IMR-90 (cell line): ENCODE data around the gene RAC2. TPM values are rescaled to one million over a fixed set of nuclear protein-coding genes. Genes with fewer than 3 reads are reported as not detected.

Experiments used
- ATAC-seq: fragments of 200-7000 bp; cut with Tn5 transposase; 2 replicates; pipeline ENCODE4 v1.9.1; 2020; ENCODE audit warnings: low read depth, mild to moderate bottlenecking, moderate library complexity
- BruUV-seq: library from RNA; stranded (reverse); fragments of 400-500 nt; replicated peaks from 2 replicates; lab custom pipeline; 2021; lab: Mats Ljungman, UMichigan
- CTCF ChIA-PET: fragments of 300-600 bp; formaldehyde crosslinking; extraction: SDS; loops from one replicate; lab custom pipeline; 2021; ENCODE audit warnings: antibody characterized with exemption; lab: Yijun Ruan, JAX
- POLR2A ChIA-PET: fragments of 300-600 bp; sonication (Branson Sonifier 250); formaldehyde crosslinking; loops from one replicate; lab custom pipeline; 2022; ENCODE audit warnings: antibody characterized with exemption; ENCODE audit not compliant: unreplicated experiment; lab: Charles Lee
- DNase-seq: peaks from one replicate; pipeline ENCODE4 v3.0.0; 2013
- H2AFZ ChIP-seq: replicated peaks from 2 replicates; pipeline ENCODE3; 2013; ENCODE audit warnings: low read length, mild to moderate bottlenecking; ENCODE audit not compliant: poor library complexity
- H2AK5ac ChIP-seq: 2 replicates; pipeline ENCODE4 v1.6.1; 2013; ENCODE audit warnings: low read depth, low read length, inconsistent platforms
- H2AK9ac ChIP-seq: replicated peaks from 2 replicates; pipeline ENCODE3; 2013; ENCODE audit warnings: mild to moderate bottlenecking, low read depth, low read length, moderate library complexity; ENCODE audit not compliant: poor library complexity
- H2BK120ac ChIP-seq: 2 replicates; pipeline ENCODE4 v1.6.1; 2013; ENCODE audit warnings: low read depth, low read length, inconsistent platforms
- H2BK15ac ChIP-seq: 3 replicates; pipeline ENCODE4 v1.6.1; 2013; ENCODE audit warnings: low read depth, low read length, inconsistent platforms
- H2BK20ac ChIP-seq: 2 replicates; pipeline ENCODE4 v1.6.1; 2013; ENCODE audit warnings: low read depth, mild to moderate bottlenecking, inconsistent platforms, low read length, moderate library complexity
- H2BK5ac ChIP-seq: 2 replicates; pipeline ENCODE4 v1.6.1; 2013; ENCODE audit warnings: mild to moderate bottlenecking, low read depth, low read length, inconsistent platforms; ENCODE audit not compliant: poor library complexity, severe bottlenecking
- H3K14ac ChIP-seq: replicated peaks from 2 replicates; pipeline ENCODE4 v1.6.1; 2013; ENCODE audit warnings: low read depth, low read length, inconsistent platforms
- H3K18ac ChIP-seq: 2 replicates; pipeline ENCODE4 v1.6.1; 2013; ENCODE audit warnings: low read depth, low read length, control low read depth
- H3K23ac ChIP-seq: 2 replicates; pipeline ENCODE4 v1.6.1; 2013; ENCODE audit warnings: low read depth, low read length, inconsistent platforms
- H3K27ac ChIP-seq: 2 replicates; pipeline ENCODE4 v1.5.1; 2013; ENCODE audit warnings: mild to moderate bottlenecking, control low read depth, low read length; ENCODE audit not compliant: insufficient read depth
- H3K27me3 ChIP-seq: 2 replicates; pipeline ENCODE4 v1.6.1; 2013; ENCODE audit warnings: low read length; ENCODE audit not compliant: control insufficient read depth, insufficient read depth
- H3K36me3 ChIP-seq: 2 replicates; pipeline ENCODE4 v1.6.1; 2013; ENCODE audit warnings: low read length, mixed read lengths; ENCODE audit not compliant: control insufficient read depth, insufficient read depth
- H3K4ac ChIP-seq: 2 replicates; pipeline ENCODE4 v1.6.1; 2013; ENCODE audit warnings: low read depth, low read length, inconsistent platforms
- H3K4me1 ChIP-seq: 2 replicates; pipeline ENCODE4 v1.6.1; 2013; ENCODE audit warnings: low read length, mixed read lengths; ENCODE audit not compliant: control insufficient read depth, insufficient read depth
- H3K4me2 ChIP-seq: 2 replicates; pipeline ENCODE4 v1.6.1; 2013; ENCODE audit warnings: low read depth, mild to moderate bottlenecking, control low read depth, low read length, moderate library complexity
- H3K4me3 ChIP-seq: 2 replicates; pipeline ENCODE4 v1.5.1; 2013; ENCODE audit warnings: low read depth, mild to moderate bottlenecking, control low read depth, low read length, moderate library complexity; ENCODE audit not compliant: insufficient read depth
- H3K56ac ChIP-seq: 2 replicates; pipeline ENCODE4 v1.6.1; 2013; ENCODE audit warnings: low read length, inconsistent platforms; ENCODE audit not compliant: insufficient read depth; ENCODE audit errors: extremely low read depth
- H3K79me1 ChIP-seq, 2 experiments: 2 replicates each; pipeline ENCODE4 v1.6.1; 2013; ENCODE audit warnings: low read length in 2 of 2, inconsistent platforms in 1 of 2, low read depth in 1 of 2
- H3K9ac ChIP-seq: 2 replicates; pipeline ENCODE4 v1.6.1; 2013; ENCODE audit warnings: low read depth, low read length, control low read depth
- H3K9me1 ChIP-seq: 2 replicates; pipeline ENCODE4 v1.6.1; 2013; ENCODE audit warnings: low read length, inconsistent platforms; ENCODE audit not compliant: insufficient read depth
- H3K9me3 ChIP-seq: 2 replicates; pipeline ENCODE4 v1.6.1; 2013; ENCODE audit warnings: low read length; ENCODE audit not compliant: control insufficient read depth, insufficient read depth
- H4K20me1 ChIP-seq: 2 replicates; pipeline ENCODE4 v1.6.1; 2013; ENCODE audit warnings: low read length, inconsistent platforms; ENCODE audit not compliant: insufficient read depth
- H4K5ac ChIP-seq: 2 replicates; pipeline ENCODE4 v1.6.1; 2013; ENCODE audit warnings: mild to moderate bottlenecking, low read depth, low read length, control low read depth
- H4K8ac ChIP-seq, 2 experiments: 2 replicates each; pipeline ENCODE4 v1.6.1; 2013; ENCODE audit warnings: low read depth in 2 of 2, low read length in 2 of 2, control low read depth in 1 of 2, inconsistent platforms in 1 of 2
- H4K91ac ChIP-seq: 2 replicates; pipeline ENCODE4 v1.6.1; 2013; ENCODE audit warnings: low read depth, low read length, inconsistent platforms; ENCODE audit not compliant: insufficient read depth
- BHLHE40 ChIP-seq: fragments of 150-350 bp; IDR thresholded peaks from 2 replicates; pipeline ENCODE4 v1.6.1; 2016; ENCODE audit warnings: mild to moderate bottlenecking, low read depth, low read length
- CEBPB ChIP-seq: IDR thresholded peaks from 2 replicates; pipeline ENCODE4 v1.6.1; 2012; ENCODE audit warnings: low read depth, low read length, improper control_type of control experiment
- CTCF ChIP-seq: conservative IDR thresholded peaks from 2 replicates; pipeline ENCODE4 v1.5.1; 2012; ENCODE audit warnings: mild to moderate bottlenecking, low read depth, low read length, improper control_type of control experiment
- ELK1 ChIP-seq: fragments of 150-350 bp; IDR thresholded peaks from 2 replicates; pipeline ENCODE4 v1.6.1; 2016; ENCODE audit warnings: low read depth, mild to moderate bottlenecking, low read length, moderate library complexity, borderline replicate concordance
- FOS ChIP-seq: fragments of 150-350 bp; IDR thresholded peaks from 2 replicates; pipeline ENCODE4 v1.6.1; 2016; ENCODE audit warnings: low read depth, low read length
- MXI1 ChIP-seq: IDR thresholded peaks from 2 replicates; pipeline ENCODE4 v1.6.1; 2012; ENCODE audit warnings: low read depth, mild to moderate bottlenecking, low read length, moderate library complexity, borderline replicate concordance
- RFX5 ChIP-seq: IDR thresholded peaks from 2 replicates; pipeline ENCODE4 v1.8.0; 2012; ENCODE audit warnings: low read depth, mild to moderate bottlenecking, low read length, moderate library complexity
- WGBS, 2 experiments: methylation state at CpG; one replicate each; pipeline versions ENCODE4 v1.1.5 to v1.1.7; 2013; ENCODE audit warnings: missing lambda C conversion rate in 2 of 2; ENCODE audit not compliant: insufficient read length in 1 of 2; ENCODE audit errors: extremely low coverage in 2 of 2; 5-methylcytosine and 5-hydroxymethylcytosine counted together
- dilution Hi-C: fragments of 300-500 bp; cut with HindIII; formaldehyde crosslinking; loops from one replicate; pipeline ENCODE4 v1.14.3; 2018; ENCODE audit warnings: low sequenced_read_pairs; ENCODE audit not compliant: unreplicated experiment
- in situ Hi-C: fragments of 300-500 bp; cut with MboI; formaldehyde crosslinking; loops from 3 replicates; pipeline ENCODE4 v1.14.3; 2019; ENCODE audit warnings: low sequenced_read_pairs, inconsistent platforms, mixed read lengths
- intact Hi-C: fragments of 100-400 bp; cut with micrococcal nuclease; formaldehyde crosslinking; loops from 2 replicates; pipeline ENCODE4 v1.10.0; 2022
- polyA plus RNA-seq, 3 experiments: library from polyadenylated mRNA; depleted of rRNA; stranded (reverse); fragments of >200 nt; gene quantifications; 2 replicates each; pipeline ENCODE4 v1.2.3, GENCODE V29; 2012; ENCODE audit warnings: low replicate concordance in 1 of 3
- total RNA-seq: library from RNA; depleted of rRNA; stranded (reverse); fragments of >200 nt; gene quantifications from 2 replicates; pipeline ENCODE4 v1.2.3, GENCODE V29; 2012

The RAC2 gene
- total and polyA plus RNA-seq, 2 of the 4 experiments (the other 2 are of a cell fraction), result 10.0 to 72.3 TPM

GRCh38 chr22:37277384-37277783, 33.3 kb upstream of the RAC2 start:
- no peak overlapping the region for H3K14ac ChIP-seq
- H4K5ac ChIP-seq, result no peak overlapping the region
- H3K4me3 ChIP-seq, result no peak overlapping the region
- TF ChIP-seq CTCF (no peak), RFX5 (no peak), CEBPB (no peak), ELK1 (no peak), MXI1 (no peak), BHLHE40 (no peak), FOS (no peak)
- no peak overlapping the region for H3K23ac ChIP-seq
- no peak overlapping the region for H3K27ac ChIP-seq
- peaks cover 14% of the 10 kb centered on the region for H3K9me1 ChIP-seq
- in situ Hi-C loops (no loop called here), intact Hi-C loops (no loop called here), dilution Hi-C loops (no loop called here)
- peaks cover 5% of the 10 kb centered on the region for H3K9me3 ChIP-seq
- H4K8ac ChIP-seq, result no peak overlapping the region
- 53% methylated on average over 6 of the region's 11 CpGs; no CpG with 5 or more reads in 1 of the 2 experiments for WGBS, 2 experiments
- H2AK5ac ChIP-seq, result peak overlapping the region; percentile 72; the same call in 1 of the 2 replicates
- H4K20me1 ChIP-seq, result no peaks in the 10 kb centered on the region
- H4K91ac ChIP-seq, result no peak overlapping the region
- ChIA-PET POLR2A (no interaction called here), CTCF (no interaction called here)
- H2BK15ac ChIP-seq, result no peak overlapping the region
- no peak for ATAC-seq
- H3K4me1 ChIP-seq, result peaks cover 5% of the 10 kb centered on the region
- H3K56ac ChIP-seq, result no peak overlapping the region
- no peaks in the 10 kb centered on the region for H3K36me3 ChIP-seq
- H2BK5ac ChIP-seq, result no peak overlapping the region
- H3K27me3 ChIP-seq, result no peaks in the 10 kb centered on the region; the same call in 1 of the 2 replicates
- no peak overlapping the region for H3K4me2 ChIP-seq
- H2BK120ac ChIP-seq, result no peak overlapping the region
- no peak overlapping the region for H2AFZ ChIP-seq
- no peak overlapping the region for H3K4ac ChIP-seq
- no TSS peak for BruUV-seq
- DNase-seq, result peak; percentile 29
- H2BK20ac ChIP-seq, result no peak overlapping the region
- H2AK9ac ChIP-seq, result no peak overlapping the region
- no peak overlapping the region for H3K18ac ChIP-seq
- no peak overlapping the region for H3K9ac ChIP-seq
- no peaks in the 10 kb centered on the region for H3K79me1 ChIP-seq
